Measurements from ENCODE around the gene C1orf35.

DNA sequence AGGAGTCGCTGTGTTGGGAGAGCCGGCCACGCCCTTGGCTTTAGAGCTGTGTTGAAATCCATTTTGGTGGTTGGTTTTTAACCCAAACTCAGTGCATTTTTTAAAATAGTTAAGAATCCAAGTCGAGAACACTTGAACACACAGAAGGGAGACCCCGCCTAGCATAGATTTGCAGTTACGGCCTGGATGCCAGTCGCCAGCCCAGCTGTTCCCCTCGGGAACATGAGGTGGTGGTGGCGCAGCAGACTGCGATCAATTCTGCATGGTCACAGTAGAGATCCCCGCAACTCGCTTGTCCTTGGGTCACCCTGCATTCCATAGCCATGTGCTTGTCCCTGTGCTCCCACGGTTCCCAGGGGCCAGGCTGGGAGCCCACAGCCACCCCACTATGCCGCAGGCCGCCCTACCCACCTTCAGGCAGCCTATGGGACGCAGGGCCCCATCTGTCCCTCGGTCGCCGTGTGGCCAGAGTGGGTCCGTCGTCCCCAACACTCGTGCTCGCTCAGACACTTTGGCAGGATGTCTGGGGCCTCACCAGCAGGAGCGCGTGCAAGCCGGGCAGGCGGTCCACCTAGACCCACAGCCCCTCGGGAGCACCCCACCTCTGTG is 4.7 kb downstream of the C1orf35 start:
- TF ChIP-seq, protein P1, sequence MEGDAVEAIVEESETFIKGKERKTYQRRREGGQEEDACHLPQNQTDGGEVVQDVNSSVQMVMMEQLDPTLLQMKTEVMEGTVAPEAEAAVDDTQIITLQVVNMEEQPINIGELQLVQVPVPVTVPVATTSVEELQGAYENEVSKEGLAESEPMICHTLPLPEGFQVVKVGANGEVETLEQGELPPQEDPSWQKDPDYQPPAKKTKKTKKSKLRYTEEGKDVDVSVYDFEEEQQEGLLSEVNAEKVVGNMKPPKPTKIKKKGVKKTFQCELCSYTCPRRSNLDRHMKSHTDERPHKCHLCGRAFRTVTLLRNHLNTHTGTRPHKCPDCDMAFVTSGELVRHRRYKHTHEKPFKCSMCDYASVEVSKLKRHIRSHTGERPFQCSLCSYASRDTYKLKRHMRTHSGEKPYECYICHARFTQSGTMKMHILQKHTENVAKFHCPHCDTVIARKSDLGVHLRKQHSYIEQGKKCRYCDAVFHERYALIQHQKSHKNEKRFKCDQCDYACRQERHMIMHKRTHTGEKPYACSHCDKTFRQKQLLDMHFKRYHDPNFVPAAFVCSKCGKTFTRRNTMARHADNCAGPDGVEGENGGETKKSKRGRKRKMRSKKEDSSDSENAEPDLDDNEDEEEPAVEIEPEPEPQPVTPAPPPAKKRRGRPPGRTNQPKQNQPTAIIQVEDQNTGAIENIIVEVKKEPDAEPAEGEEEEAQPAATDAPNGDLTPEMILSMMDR (IDR thresholded peaks at IDR 0.05): no peak
- no peak for TF ChIP-seq POLR2A (IDR thresholded peaks at IDR 0.05)

All from uterus (tissue), 2 donors.